Renal cortex interstitium (tissue), 11 donors: ENCODE results near the gene RGS6. TPM values are rescaled to one million over a fixed set of nuclear protein-coding genes. Genes with fewer than 3 reads are reported as not detected.

Experiments
- DNase-seq, 11 donors: peaks; one replicate each; pipeline ENCODE4 v3.0.0-alpha.2; 2013; ENCODE audit warnings: low read depth in 9 of 11, low spot score in 4 of 11; ENCODE audit errors: extremely low read depth in 1 of 11
- polyA plus RNA-seq, 3 donors: library from polyadenylated mRNA; unstranded; fragments of 120-200 nt; gene quantifications; one replicate each; pipeline ENCODE4 v1.2.1, GENCODE V29; 2013; ENCODE audit not compliant: insufficient read length in 3 of 3

Gene RGS6
- polyA plus RNA-seq, 3 donors: 1.4 to 1.7 (median 1.4) TPM

GRCh38 chr14:72492196-72492595 lies 560.0 kb downstream of the RGS6 start:
- no peak for DNase-seq

- DNase-seq: no peak
These were observed 563.4 kb downstream of the RGS6 start for GRCh38 chr14:72495668-72496067.

GRCh38 chr14:72498646-72499045 lies 566.4 kb downstream of the RGS6 start:
- no peak for DNase-seq

- no peak for DNase-seq
These were observed 567.5 kb downstream of the RGS6 start for GRCh38 chr14:72499746-72500145.

- DNase-seq: no peak
These were observed 568.1 kb downstream of the RGS6 start for GRCh38 chr14:72500234-72500838.

GRCh38 chr14:72501439-72501838 lies 569.2 kb downstream of the RGS6 start:
- DNase-seq: no peak

GRCh38 chr14:72503271-72503670 lies 571.0 kb downstream of the RGS6 start:
- DNase-seq: no peak

GRCh38 chr14:72503696-72504368 lies 571.6 kb downstream of the RGS6 start:
- no peak for DNase-seq

- DNase-seq: no peak
These were observed 578.3 kb downstream of the RGS6 start for GRCh38 chr14:72510566-72510965.

- no peak for DNase-seq
These were observed 580.1 kb downstream of the RGS6 start for GRCh38 chr14:72512281-72512680.

GRCh38 chr14:72512925-72513324 lies 580.7 kb downstream of the RGS6 start:
- DNase-seq: no peak

- no peak for DNase-seq
These were observed 581.1 kb downstream of the RGS6 start for GRCh38 chr14:72513346-72513745.

- peak in 9 of 11 donors; percentile 22 to 43 (median 32) for DNase-seq
These were observed 581.9 kb downstream of the RGS6 start for GRCh38 chr14:72513965-72514659.

- no peak for DNase-seq
These were observed 582.4 kb downstream of the RGS6 start for GRCh38 chr14:72514660-72515025.

GRCh38 chr14:72515779-72516770 lies 583.8 kb downstream of the RGS6 start:
- no peak for DNase-seq

GRCh38 chr14:72516936-72517700 lies 584.9 kb downstream of the RGS6 start:
- DNase-seq: peak; percentile 41 to 84 (median 72)

GRCh38 chr14:72517736-72518135 lies 585.5 kb downstream of the RGS6 start:
- no peak for DNase-seq

GRCh38 chr14:72518809-72519377 lies 586.7 kb downstream of the RGS6 start:
- DNase-seq: no peak
